Ramos (cell line): ENCODE measurements around the gene USP34.

Source experiments
- in situ Hi-C: fragments of 300-500 bp; cut with MboI; formaldehyde crosslinking; loops from one replicate; pipeline ENCODE4 v1.14.3; 2022; ENCODE audit warnings: low sequenced_read_pairs; ENCODE audit not compliant: unreplicated experiment

Gene USP34

DNA sequence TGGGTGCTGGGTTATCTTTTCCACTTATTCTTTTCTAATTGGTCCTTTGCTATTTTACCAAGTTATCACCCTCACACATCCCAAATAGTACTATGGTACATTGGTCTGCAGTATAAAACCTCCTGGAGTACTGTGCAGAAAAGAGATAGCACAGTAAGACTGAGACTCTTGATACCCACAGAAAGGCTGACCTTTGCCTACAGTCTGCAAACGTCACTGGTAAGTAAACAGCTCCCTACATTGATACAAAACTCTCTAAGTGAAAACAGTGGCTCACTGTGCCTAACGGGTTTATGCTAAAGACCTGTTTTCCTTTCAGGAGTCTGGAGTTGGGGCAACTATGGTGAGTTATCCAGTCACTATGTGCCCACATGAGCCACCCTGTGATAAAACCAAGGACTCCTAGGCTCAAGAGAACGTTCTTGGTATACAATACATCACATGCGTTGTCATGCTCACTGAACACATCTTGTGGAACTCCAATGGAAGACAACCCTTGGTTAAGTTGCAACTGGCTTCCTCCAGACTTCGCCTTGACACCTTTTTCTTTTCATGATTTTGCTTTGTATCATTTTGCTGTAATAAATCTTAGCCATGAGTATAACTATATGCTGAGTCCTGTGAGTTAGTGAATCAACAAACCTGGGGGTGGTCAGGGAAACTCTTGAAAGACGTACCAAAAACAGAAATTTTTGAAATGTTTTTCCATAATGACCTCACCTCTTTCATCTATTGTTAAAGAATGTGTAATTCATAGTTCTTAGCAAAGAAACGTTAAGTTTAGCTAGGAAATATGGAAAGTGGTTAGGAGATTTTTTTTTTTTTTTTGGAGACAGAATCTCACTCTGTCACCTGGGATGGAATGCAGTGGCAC is 204.0 kb downstream of the USP34 start:
- in situ Hi-C loops = no loop called here

DNA sequence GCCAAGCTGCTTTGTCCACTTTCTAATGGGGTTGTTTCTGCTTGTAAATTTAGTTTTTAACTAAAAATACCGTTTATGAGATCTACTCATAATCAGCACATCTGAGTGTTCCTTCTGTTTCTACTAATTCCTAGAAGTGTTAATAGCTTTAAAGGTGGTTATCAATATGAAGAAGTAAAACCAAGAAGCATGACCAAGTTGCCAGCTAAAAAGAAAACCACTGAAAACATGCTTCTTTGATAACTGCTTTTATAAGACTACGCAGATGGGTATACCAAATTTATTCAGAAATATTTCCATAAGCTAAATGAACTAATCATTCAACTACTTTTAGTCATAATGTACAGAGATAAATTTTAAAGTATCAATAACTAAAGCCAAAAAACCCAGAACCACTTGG is 207.1 kb downstream of the USP34 start:
- in situ Hi-C loops = no loop called here

DNA sequence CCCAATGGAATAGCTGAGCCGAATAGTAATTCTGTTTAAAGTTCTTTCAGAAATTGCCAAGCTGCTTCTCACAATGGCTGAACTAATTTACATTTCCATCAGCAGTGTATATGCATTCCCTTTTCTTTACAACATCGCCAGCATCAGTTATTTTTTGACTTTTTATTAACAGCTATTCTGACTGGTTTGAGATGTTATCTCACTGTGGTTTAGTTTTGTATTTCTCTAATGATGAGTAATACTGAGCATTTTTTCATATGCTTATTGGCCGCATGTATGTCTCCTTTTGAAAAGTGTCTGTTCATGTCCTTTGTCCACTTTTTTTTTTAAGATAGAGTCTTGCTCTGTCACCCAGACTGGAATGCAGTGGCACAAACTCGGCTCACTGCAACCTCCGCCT is 208.2 kb downstream of the USP34 start:
- in situ Hi-C loops = no loop called here

DNA sequence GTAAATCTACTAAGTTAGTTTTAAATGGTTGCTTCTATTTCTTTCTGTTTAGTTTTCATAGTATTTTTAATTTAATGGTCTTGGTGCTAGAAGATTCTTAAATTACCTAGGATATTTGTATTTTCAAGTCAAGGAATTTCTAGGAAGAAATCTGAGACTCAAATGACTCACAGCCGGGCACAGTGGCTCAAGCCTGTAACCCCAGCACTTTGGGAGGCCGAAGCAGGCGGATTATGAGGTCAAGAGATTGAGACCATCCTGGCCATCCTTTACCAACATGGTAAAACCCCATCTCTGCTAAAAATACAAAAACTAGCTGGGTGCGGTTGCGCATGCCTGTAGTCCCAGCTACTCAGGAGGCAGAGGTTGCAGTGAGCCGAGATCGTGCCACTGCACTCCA is 213.4 kb downstream of the USP34 start:
- in situ Hi-C loops = no loop called here

DNA sequence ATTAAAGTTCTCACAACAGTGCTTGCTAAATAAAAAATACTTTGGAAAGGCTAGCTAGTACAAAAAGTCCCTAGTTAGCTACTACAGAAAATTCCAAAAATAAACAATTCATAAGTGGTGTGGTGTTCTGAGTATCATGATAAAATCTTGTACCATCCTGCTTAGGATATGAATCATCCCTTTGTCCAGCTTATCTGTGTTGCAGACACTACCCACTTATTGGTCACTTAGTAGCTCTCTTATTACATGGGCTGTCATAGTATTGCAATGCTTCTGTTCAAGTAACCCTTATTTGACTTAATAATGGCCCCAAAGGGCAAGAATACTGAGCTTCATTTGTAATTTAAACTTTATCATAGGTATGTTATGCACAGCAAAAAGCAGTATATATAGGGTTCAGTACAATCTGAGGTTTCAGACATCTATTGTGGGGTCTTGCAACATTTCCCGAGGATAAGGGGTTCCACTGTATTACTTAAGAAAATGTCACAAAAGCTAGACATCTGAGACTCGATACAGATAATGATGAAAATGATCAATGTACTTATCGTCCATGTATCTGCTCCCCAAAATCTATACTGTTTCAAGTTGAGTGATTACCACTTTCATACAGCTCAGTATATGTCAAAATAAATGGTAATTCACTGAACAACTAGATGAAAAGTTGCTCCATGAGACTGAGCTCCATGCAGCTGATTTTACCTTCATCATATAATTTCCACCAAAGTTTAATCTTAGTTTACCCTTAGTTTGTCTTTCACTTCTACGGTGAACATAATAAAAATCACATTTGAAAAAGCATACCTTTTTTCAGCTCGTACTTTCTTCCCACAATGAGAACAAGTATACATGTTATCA is 215.1 kb downstream of the USP34 start:
- in situ Hi-C loops = no loop called here

DNA sequence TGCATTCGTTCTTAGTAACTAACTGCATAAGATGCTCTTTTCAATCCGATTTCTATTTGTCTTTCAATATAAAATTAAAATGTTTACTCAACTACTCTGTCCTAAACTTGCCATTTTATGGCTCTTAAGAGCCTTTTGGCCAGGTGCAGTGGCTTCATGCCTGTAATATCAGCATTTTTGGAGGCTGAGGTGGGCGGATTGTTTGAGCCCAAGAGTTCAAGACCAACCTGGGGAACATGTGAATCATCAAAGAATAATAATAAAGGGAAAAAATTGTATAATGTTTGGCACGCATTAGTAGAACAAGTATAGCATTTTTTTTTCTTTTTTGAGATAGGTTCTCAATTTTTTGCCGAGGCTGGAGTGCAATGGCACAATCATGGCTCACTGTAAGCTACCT is 216.4 kb downstream of the USP34 start:
- in situ Hi-C loops = no loop called here

DNA sequence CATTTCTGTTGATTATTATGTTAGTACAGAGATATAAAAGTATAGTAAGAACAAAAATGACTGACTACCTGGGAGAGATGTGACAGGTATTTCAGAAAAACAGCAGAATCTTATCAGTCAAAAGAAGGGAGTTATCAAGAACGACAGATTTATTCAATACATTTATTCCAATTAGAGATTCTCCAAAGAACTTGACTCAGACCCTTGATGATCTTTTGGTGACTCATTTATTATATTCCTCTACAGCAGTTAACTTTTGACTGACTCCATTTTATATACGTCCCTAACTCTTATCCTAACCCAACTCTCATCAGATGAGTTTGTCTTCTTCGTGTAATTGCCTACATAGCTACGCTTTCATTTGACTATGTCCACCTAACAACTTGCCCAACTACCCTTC is 217.8 kb downstream of the USP34 start:
- in situ Hi-C loops = no loop called here

DNA sequence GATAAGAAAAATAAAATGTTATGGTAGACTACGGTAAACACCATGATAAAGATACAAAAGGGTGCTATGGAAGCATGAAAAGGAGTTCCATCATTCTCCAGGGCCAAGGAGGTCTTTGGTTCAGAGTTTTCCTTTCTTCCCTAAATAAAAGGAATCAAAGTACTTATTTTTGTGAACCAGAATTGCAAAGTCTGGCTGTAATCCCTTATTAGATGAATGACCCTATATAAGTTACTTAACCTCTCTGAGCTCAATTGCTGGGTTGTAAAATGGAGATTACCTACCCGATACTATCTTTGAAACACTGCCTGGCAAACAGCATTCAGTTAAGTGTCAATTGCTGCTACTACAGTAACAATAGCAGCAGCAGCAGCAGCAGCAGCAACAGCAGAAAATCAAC is 218.9 kb downstream of the USP34 start:
- in situ Hi-C loops = no loop called here

DNA sequence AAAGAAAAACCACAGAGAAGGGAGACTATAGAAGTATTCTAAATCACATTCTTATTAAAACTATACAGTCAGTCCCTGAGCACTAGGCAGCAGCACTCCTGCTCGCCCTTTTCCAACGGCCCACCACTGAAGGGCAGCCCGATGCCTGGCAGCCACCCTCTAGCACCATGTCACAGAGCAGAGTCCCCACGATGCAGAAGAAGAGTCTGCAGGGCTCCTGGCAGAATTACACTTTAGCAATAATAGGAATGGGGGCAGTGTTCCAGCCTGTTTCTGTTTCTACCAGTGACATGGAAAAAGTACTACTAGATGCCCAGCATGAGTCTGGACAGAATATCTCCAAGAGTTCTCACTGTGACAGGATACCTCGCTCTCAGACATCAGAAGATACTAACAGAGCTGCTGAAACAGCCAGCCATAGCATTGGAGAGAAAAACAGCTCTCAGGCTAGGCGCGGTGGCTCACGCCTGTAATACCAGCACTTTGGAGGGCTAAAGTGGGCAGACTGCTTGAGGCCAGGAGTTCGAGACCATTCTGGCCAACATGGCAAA is 221.3 kb downstream of the USP34 start:
- in situ Hi-C loops = no loop called here

DNA sequence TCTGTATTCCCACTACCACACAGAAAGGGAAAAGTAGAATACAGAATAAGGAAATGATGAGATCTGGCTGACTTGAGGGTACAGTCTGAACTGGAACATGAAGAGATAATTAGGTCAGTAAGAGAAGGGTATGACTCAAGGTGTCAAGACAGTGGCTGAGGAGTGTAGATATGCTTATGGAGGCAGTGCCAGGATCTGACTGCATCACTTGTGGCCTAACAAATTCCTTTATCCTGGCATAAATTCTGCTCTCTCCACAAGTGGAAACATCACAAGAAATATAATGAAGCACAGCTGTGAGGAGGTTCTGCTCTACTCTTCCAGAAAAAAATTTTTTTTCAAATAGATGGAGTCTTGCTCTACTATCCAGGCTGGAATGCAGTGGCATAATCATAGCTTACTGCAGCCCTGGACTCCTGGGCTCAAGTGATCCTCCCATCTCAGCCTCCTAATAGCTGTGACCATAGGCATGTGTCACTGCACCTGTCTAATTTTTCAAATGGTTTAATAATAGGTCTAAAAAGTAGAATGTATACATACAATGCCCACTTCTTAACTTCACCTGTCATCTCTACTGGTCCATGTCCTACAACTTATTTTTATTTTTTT is 223.6 kb downstream of the USP34 start:
- in situ Hi-C loops = no loop called here

DNA sequence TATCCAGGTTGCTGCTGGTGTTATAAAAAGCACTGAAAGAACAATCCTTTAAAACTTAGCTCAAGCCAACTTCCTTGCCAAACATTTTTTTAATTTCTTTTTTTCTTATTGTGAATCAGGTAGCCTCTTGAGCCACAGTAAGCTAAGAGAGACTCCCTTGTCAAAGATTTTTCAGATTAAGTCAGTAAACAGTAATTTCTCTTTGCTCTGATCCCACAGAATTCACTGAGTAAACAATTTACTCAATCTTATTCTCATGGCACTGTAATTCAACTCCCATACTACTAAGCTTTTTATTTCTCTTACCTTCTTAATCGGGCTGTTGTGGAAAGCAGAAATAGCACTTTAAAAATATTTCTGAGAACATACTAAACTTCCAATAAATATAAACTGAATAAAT is 226.2 kb downstream of the USP34 start:
- in situ Hi-C loops = no loop called here

DNA sequence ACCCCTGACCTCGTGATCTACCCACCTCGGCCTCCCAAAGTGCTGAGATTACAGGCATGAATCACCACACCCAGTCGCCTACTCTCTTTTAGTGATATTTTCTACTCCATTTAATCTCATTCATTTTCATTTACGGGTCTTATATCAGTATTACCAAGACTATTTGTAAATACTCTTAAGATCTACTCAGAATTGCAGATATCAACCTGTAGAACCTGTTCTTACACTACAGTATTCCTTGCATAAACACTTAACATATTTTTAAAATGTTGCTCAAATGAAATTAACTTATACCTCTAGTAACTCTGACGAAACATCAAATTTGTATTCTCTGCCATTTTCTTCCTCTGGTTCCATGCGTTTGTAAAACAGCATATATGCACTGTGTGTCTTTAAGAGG is 229.6 kb downstream of the USP34 start:
- in situ Hi-C loops = no loop called here

DNA sequence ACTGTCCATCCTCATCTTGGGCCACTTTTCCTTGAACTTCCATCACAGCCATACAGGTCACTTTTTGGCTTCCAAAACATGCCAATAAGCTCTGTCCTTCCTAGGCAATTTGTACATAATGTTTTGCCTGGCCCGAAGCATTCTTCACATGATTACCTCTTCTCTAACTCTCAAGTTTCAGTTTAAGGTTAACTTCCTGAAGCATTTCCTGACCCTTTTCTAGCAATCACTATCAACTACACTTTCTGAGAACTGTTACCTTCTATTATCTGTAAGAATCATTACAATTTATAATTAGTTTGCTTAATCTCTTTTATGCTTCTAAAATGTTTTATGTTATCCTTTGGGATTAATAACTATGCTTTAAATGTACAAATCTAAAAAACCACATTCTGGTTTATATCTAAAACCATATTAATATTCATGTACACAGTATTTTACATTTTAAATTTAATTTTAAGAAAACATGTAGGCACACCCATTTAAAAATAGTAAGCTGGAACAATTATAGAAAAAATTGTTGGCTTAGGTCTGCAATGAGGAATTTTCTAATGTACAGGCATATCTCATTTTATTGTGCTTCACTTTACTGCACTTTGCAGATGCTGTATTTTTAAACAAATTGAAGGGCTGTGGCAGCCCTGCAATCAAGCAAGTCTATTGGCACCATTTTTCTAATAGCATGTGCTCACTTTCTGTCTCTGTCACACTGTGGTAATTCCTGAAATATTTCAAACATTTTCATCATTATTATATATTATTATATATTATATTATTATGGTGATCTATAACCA is 232.5 kb downstream of the USP34 start:
- in situ Hi-C loops = no loop called here

DNA sequence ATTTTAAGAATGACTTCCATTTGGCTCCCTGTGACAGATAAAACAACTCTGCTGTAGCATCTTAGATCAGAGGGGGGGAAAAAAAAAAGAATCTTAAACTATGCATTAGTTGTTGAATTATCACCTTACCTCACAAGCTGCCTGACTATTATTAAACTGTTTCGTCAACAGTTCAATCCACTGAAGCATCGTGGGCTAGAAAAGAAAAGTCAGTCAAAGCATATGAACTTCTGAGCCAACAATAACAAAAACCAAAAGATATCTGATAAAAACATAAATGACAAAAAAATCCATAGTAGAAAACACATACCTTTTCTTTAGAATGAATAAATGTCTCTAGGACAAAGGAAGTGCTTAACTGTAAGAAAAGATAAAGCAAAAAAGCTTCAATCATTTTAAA is 235.2 kb downstream of the USP34 start:
- in situ Hi-C loops = no loop called here

DNA sequence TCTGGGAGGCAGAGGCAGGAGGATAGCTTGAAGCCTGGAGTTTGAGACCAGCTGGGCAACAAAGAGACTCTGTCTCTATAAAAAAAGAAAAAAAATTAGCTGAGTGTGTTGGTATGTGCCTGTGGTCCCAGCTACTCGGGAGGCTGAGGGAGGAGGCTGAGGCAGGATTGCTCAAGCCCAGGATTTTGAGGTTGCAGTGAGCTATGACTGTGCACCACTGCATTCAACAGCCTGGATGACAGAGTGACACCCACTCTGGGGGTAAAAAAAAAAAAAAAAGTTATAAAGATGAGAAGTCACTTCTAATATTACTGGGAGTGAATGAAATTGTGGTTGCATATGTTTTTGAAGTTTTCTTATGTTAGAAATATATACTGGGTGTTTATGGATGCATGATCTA is 237.3 kb downstream of the USP34 start:
- in situ Hi-C loops = no loop called here

DNA sequence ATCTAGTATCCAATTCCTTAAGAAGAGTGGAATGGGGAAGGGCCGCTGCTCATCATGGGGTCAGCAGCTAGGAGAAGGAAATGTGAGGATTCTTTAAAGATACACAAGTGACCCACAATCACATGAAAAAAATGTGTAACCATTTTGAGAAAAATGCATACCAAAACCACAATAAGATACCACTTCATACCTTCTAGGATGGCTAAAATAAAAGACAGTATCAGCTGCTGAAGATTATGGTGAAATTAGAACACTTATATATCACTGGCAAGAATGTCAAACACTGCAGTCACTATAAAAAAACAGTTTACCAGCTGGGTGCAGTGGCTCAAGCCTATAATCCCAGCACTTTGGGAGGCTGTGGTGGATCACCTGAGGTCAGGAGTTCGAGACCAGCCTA is 241.0 kb downstream of the USP34 start:
- in situ Hi-C loops = no loop called here

DNA sequence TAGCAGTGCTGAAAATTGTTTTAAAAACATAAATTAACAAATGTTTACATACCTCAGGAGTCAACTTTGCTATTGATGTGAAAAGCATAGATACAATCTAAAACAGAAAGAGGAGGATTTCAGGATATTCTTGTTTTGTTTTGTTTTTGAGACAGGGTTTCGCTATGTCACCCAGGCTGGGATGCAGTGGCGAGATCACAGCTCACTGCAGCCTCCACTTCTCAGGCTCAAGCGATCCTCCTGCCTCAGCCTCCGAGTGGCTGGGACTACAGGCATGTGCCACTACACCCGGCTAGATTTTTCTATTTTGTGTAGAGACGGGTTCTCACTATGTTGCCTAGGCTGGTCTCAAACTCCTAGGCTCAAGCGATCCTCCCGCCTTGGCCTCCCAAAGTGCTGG is 248.3 kb downstream of the USP34 start:
- in situ Hi-C loops = no loop called here

DNA sequence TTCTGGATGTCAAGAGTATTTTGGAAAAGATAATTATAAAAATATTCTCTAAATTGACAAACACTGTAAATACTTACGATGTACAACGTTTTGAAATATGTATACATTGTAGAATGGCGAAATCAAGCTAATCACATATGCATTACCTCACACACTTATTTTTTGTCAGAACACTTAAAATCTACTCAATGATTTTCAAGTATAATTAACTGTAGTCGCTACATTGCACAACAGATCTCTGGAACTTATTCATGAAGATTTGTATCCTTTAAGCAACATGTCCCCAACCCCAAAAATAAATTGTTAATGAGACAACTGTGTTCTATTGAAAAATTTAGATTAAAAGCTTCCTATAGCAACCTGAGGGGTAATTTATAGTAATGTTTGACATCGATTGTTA is 249.1 kb downstream of the USP34 start:
- in situ Hi-C loops = no loop called here

DNA sequence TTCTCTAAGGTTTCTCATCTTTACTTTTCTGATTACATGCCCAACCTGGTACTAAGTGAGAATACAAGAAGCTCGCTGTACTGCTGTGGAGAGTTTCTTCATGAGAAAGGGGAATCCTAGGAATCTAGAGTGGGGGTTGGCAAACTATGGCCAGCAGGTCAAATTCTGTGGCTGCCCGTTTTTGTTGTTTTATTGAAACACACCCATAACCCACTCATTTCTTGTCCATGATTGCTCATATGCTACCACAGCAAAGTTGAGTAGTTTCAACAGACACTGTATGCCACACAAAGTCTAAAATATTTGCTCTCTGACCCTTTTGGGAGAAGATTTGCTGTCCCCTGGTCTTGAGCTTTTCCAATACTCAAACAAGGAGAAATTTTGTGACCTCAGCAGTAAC is 250.1 kb downstream of the USP34 start:
- in situ Hi-C loops = no loop called here

DNA sequence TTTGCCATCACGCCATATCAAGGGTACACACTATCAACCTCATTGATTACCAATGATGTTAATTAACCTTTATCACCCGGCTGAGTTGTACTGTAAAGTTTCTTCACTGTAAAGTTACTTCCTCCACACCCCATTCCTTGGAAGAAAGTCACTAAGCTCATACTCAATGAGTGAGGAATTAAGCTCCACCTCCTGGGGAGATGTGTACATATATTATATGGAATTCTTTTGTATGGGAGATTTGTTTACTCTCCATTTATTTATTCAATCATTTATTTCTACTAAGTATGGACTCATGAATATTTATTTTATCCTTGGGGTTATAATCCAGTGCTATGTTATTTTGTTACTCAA is 252.1 kb downstream of the USP34 start:
- in situ Hi-C loops = no loop called here
